A549 (cell line): Measurements from ENCODE around the gene CTDP1.

Experiments used
- CHD2 ChIP-seq: fragments of 150-350 bp; IDR thresholded peaks from 2 replicates; pipeline ENCODE4 v1.6.1; 2014; ENCODE audit warnings: low read length; ENCODE audit not compliant: partially characterized antibody
- POLR2A ChIP-seq: IDR thresholded peaks from 2 replicates; pipeline ENCODE4 v1.6.1; 2012; ENCODE audit warnings: mild to moderate bottlenecking, low read length
- RAD21 ChIP-seq, 2 experiments: fragments of >200 bp in 1 of 2; sonication (Bioruptor Twin) in 1 of 2; formaldehyde crosslinking in 1 of 2; IDR thresholded peaks in 1 of 2; conservative IDR thresholded peaks in 1 of 2; 2 replicates in 1 of 2; 3 replicates in 1 of 2; pipeline ENCODE4 v1.6.1; 2012 to 2018; ENCODE audit warnings: inconsistent platforms in 1 of 2
- TF ChIP-seq, protein P1 (sequence below): fragments of >200 bp; sonication (Bioruptor Twin); formaldehyde crosslinking; IDR thresholded peaks from 3 replicates; pipeline ENCODE4 v1.5.1; 2016

DNA sequence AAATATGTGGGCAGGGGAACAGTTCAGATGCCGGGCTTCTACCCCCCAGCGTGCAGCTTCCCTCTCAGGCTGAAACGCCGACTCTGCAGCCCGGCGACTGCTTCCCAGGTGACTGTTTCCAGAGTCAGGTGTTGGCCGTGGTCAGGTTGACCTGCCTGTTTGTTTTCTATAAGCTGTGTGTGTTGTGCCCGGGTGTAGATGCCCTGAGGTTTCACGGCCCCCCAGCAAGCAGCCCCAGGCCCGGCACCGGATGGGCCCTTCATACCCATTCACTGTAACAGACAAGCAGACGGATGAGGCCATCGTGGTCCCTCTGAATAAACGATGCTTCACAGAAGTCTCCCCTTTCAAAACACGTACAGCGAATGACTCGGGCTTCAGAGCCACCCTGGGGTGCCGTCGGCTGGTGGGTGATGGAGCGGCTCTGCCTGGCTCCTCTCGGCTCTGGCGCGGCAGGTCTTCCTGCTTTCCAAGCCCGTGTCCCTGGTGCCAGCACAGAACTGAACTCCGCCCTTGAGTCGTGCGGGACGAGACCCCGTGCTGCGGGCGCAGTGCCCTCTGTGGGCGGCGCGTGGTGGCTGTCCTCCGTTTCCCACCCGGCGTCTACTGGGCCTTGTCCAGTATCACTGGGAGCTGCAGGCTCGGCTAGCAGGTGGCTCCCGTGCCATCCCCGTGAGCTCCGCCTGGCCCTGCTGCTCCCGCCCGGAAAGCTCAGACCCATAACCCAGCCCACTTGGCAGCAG, 103.1 kb downstream of the CTDP1 start:
- no peak for TF ChIP-seq CHD2
- TF ChIP-seq, protein P1, sequence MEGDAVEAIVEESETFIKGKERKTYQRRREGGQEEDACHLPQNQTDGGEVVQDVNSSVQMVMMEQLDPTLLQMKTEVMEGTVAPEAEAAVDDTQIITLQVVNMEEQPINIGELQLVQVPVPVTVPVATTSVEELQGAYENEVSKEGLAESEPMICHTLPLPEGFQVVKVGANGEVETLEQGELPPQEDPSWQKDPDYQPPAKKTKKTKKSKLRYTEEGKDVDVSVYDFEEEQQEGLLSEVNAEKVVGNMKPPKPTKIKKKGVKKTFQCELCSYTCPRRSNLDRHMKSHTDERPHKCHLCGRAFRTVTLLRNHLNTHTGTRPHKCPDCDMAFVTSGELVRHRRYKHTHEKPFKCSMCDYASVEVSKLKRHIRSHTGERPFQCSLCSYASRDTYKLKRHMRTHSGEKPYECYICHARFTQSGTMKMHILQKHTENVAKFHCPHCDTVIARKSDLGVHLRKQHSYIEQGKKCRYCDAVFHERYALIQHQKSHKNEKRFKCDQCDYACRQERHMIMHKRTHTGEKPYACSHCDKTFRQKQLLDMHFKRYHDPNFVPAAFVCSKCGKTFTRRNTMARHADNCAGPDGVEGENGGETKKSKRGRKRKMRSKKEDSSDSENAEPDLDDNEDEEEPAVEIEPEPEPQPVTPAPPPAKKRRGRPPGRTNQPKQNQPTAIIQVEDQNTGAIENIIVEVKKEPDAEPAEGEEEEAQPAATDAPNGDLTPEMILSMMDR = no peak
- TF ChIP-seq RAD21 (conservative IDR thresholded peaks at IDR 0.05 in 1 of 2, IDR thresholded peaks at IDR 0.05 in 1 of 2) = no peak
- no peak for TF ChIP-seq POLR2A
